Hematopoietic multipotent progenitor cell (in vitro differentiated cells): ENCODE measurements around the gene ARHGEF19. TPM values are rescaled to one million over a fixed set of nuclear protein-coding genes. Genes with fewer than 3 reads are reported as not detected.
A peak's percentile ranks its signal among the peaks of the same experiment; 100 is the strongest.
"Not testable (repeated sequence)": the region's sequence is repeated elsewhere in the genome, so short reads cannot be mapped to it uniquely, and the experiment has no call there.

Experiments
- DNase-seq, 3 donors: peaks; one replicate each; pipeline ENCODE4 v3.0.0-alpha.2; 2011 to 2015; ENCODE audit warnings: low read depth in 2 of 3, low spot score in 2 of 3
- total RNA-seq: library from RNA; depleted of rRNA; stranded (reverse); fragments of >200 nt; gene quantifications from one replicate; pipeline ENCODE4 v1.2.3, GENCODE V29; 2012

ARHGEF19 gene
- total RNA-seq, 1 donor: 9.2 TPM

DNA sequence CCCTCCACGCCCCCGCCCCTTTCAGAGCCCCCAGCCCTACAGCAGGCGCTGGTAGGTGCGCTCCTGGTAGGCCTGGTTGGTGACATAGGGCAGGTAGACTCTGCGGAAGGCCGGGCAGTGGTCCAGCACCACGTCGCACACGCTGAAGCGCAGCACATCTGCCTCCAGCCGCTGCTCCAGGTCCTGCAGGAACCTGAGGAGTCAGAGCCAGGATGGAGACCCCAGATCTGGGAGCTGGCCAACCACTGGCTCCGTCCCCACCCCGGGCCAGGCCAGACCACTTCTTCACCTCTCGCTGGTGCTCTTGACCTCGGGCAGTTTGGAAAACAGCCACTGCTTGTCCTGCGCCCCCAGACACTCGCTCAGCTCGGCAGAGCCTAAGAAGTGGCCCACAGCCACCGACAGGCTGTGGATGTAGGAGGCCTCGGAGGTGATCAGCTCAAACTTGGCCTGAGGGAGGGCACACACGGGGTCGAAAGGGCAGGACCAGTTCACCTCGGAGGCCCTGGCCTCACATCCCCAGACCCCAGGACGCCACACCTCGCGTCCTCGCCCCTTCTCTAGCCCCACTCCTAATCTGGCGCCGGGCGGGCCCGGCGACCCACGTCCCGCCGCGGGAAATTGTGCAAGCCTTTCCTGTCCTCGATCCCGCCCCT lies 6.4 kb downstream of the ARHGEF19 start:
- peak in 1 of 3 donors; percentile 35 for DNase-seq

DNA sequence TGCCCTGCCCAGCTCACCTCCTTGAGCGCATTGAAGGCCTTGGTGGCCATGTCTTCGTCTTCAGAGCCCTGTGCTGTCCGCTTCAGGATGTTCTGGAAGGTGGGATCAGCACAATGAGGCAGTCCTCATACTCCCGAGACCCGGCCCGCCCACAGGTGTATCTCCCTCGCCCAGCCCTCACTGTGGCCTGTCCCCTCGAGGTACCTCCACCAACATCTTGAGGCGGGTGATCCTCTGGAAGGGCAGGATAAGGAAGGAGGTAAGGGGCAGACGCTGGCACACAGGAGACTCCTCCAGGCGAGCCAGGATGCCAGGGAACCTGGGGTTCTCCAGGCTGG lies 7.1 kb downstream of the ARHGEF19 start:
- no peak for DNase-seq

DNA sequence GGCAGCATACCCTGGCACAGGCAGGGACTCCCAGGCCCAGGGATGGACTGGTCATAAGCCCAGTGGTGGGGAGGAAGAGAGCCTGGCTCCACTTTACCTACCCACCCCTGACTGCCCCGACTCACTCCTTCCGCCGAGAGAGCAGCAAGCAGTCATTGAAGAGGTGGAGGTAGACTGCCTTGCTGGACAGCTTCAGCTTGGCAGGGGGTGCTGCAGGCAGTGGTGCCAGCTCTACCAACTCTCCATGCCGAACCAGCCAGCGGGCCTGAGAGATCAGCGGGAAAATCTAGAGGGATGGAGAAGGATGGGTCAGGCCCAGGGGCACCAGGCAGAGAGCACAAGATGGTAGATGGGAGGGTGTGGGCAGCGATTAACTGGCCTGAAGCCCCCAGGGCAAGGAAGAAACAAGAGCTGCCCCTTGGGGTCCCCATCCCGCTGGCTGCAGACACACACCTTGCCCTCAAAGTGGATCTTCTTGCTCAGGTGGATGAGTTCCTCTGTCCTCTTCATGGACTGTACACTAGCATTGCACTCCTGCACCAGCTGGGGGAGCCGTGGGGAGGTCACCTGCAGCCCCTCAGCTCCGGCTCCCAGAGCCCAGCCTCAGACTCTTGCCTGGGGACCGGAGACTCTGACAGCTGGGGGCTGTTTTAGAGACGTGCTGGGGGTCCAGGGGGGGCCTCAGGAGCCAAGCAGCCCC lies 7.7 kb downstream of the ARHGEF19 start:
- peak in 1 of 3 donors; percentile 52 for DNase-seq

- no peak for DNase-seq
Measured at GRCh38 chr1:16204216-16204615, 8.2 kb downstream of the ARHGEF19 start.

DNA sequence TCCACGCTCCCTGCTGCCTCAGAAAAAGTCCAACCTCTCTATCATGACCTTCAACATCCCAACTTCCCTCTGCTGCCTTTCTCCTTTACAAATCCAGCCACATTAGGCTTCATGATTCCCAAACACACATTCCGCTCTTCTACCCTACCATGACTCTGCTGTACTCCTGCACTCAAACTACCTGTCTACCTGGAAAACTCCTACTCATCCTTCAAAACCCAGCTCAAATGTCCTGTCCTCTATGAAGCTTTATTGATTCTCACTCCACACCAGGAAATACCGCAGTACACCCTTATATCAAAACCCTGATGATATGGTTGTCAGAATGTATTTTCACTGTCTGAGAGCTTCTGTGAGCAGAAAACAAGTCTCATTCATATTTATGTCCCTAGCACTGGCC lies 8.9 kb downstream of the ARHGEF19 start:
- no peak for DNase-seq

- no peak for DNase-seq
Measured at GRCh38 chr1:16202281-16203210, 9.9 kb downstream of the ARHGEF19 start.

- DNase-seq: no peak
Measured at GRCh38 chr1:16199700-16200099, 12.8 kb downstream of the ARHGEF19 start.

GRCh38 chr1:16199157-16199501 lies 13.3 kb downstream of the ARHGEF19 start:
- no peak for DNase-seq

DNA sequence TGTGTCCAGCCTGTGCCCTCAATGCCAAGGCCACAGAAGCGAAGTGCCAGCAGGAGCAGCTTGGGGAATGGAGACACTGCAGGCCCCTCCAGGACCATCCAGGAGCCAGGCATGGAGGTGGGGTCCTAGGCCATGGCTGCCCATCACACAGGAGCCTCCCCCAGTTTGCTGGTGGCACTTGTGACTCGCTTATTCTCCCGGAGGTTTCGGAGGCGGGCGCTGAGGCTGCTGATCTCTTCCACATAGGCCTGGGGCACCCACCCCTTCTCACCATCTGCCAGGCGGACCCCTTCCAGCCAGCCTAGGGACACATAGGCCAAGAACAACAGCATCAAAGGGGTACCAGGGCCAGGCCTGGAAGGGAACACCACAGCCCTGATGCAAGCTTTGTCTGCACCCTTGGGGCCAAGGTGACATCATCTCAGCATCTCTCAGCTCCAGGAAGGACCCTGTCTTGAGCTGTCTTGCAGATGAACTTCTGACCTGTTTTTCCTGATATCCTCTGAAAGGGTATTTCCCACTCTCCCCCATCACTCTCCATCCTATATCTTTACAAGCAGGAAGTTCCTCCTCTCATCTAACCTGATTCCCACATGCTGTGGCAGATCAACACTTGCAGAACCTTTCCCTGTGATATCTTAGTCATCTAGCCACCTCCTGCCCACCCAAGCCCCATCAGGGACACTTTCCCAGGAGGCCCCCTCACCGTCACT lies 13.9 kb downstream of the ARHGEF19 start:
- no peak for DNase-seq

DNA sequence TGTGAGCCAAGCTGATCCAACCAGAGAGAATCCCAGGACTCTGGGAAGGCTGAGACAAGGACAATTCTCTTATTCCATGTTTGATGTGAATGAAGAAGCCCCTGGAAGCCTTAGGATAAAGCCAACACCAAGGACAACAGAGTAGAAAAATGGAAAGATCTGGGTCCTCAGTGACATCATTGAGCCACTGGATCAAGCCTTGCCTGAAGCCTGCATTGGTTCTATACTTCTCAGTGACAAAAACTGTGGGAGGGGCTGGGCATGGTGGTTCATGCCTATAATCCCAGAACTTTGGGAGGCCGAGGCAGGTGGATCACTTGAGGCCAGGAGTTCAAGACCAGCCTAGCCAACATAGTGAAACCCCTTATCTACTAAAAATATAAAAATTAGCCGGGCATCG lies 15.6 kb downstream of the ARHGEF19 start:
- DNase-seq: no peak

DNA sequence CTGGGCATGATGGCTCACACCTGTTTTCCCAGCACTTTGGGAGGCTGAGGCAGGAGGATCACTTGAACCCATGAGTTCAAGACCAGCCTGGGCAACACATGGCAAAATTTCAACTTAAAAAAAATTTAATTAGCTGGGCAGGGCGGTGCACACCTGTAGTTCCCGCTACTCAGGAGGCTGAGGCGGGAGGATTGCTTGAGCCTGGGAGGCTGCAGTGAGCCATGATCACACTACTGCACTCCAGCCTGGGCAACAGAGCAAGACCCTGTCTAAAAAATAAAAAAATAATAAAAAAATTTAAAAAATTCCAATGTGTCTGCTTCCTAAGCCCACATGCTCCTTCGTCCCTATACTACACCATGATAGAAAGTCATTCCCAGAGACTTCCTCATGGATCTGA lies 16.3 kb downstream of the ARHGEF19 start:
- DNase-seq: not testable (repeated sequence)

DNA sequence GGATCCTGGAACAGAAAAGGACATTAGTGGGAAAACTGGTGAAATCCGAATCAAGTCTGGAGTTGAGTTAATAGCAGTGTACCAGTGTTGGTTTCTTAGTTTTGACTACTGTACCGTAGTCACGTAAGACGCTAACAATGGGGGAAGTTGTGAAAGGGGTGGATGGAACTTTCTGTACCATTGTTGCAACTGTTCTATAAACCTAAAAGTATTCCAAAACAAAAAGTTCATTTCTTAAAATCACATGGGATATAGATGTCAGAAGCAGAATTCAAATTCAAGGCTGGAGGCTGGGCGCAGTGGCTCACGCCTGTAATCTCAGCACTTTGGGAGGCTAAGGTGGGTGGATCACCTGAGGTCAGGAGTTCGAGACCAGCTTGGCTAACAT lies 16.9 kb downstream of the ARHGEF19 start:
- no peak for DNase-seq

DNA sequence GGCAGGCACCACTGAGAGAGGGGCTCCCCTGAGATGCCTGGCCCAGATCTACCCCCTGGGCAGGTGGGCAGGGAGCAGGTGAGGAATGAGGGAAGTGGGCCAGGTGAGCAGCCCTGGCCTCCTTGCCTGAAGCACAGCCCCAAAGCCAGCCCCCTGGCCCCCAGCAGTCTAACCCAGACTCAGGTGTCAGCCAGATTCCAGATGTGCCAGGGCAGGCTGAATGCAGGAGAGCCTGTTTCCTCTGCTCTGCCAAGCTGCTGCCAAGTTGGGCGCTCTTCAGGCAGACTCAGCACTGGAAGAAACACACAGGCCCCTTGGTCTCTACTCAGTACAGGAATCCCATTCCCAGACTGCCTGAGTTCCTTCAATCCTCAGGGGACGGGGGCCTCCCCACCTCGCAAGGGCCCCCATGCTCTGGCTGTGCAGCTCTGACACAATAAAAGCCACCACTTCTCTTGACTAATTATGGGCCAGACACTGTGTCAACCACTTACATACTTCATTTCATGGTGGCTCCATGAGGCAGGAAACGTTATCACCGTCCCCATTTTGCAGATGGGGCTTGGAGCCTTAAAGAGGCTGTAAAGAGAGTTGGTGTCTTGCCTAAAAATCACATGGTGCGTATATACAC lies 20.4 kb downstream of the ARHGEF19 start:
- DNase-seq: no peak

DNA sequence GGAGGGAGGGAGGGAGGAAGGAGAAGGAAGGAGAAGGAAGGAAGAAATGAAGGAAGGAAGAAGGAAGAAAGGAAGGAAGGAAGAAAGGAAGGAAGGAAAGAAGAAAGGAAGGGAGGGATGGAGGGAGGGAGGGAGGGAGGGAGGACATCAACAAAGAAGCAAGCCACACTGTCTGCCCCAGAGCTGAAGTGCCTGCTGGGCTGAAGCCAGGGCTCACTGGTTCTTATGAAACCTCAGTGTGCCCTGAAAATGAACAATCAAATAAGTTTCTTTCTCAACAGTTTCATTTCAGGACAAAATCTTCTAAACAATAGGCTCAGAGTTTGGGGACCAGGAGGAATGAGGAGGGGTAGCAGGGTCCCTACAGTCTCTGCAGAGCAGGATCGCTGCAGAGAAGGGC lies 21.1 kb downstream of the ARHGEF19 start:
- DNase-seq: no peak

DNA sequence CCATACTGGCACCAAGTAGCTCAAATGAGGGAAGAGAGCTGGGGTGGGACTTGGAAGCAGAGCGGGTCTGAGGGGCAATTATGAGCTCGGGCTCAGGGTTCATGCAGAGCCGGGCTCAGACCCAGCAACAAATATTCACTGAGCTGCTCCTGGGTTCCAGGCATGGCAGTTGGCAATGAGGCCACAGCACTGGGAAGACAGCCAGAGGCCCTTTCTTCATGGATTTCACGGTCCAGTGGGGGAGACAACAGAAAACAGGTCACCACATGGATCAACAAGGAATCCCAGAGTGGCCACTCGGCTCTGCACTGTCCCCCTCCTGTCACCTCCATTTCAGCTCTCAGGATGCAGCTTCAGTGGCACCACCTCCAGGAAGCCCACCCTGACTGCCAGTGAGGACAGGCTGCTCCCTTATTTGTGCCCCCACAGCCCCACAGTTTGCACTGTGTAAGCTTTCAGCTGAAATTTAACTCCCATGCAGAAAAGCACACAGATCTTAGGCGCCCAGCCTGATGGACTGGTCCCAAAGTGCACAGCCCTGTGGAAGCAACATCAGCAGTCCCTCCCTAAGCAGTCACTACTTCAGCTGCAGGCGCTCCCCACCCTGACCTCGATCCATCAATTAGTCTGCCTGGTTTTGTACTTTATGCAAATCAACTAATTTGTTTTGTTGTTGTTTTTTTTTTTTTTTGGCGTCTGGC lies 22.4 kb downstream of the ARHGEF19 start:
- no peak for DNase-seq

DNA sequence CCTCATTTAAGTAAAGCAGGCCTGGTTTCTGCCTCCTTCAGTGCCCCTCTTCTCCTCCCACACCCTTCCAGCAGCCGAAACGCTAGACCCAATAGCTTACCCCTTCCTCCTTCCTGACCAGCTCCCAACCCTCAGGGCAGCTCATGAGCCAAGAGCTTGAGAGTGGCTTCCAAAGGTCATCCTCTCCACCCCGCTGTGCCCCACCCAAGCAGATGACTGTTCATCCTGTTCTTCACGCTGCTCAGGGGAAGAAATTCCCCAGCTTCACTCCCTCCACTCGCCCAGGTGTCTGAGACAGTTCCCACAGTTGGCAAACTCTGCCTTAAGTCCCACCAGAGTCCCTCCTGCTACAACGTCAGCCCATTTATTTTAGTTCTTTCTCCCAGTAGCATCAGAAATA lies 23.4 kb downstream of the ARHGEF19 start:
- DNase-seq: no peak

DNA sequence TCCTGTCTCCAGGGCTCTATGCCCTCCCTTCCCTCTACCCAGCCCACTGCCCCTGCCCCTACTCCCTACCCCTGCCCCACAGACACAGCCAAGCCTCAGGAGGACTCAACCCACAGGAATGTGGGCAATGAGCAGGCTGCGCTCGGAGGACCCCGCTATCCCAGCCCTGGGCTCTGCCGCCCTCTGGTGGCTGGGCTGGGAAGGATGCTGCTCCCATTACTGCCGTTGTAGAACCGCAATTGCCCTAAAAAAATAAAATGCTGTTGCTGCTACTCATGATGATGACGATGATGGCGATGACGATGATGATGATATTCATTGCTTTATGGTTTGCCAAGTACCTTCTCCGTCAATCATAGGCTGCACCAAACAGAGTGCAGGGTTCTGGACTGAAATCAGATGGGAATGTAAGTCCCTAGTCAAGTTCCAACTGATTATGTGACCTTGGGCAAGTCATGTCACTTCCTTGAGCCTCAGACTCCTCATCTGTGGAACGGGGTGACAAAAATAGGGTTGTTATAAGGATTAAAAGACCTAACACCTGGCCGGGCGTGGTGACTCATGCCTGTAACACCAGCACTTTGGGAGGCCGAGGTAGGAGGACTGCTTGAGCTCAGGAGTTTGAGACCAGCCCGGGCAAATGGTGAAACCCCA lies 24.6 kb downstream of the ARHGEF19 start:
- peak; percentile 65 to 79 (median 73) for DNase-seq

GRCh38 chr1:16186655-16187235 lies 25.7 kb downstream of the ARHGEF19 start:
- DNase-seq: no peak
